Prostate gland (tissue), 2 donors: Measurements from ENCODE around the gene INPP4B.

Experiments
- CTCF ChIP-seq, 4 experiments: fragments of 200-600 bp in 2 of 4; fragments of 450-650 bp in 2 of 4; sonication (generic) in 2 of 4; IDR thresholded peaks; 1 replicate in 3 of 4; 2 replicates in 1 of 4; pipeline ENCODE4 v1.5.1; 2016 to 2019; ENCODE audit warnings: antibody characterized with exemption in 4 of 4, mild to moderate bottlenecking in 2 of 4, moderate library complexity in 2 of 4
- POLR2A ChIP-seq: fragments of 450-650 bp; IDR thresholded peaks from one replicate; pipeline ENCODE4 v1.6.1; 2016; ENCODE audit warnings: antibody characterized with exemption, mild to moderate bottlenecking

- TF ChIP-seq CTCF (IDR thresholded peaks at IDR 0.05) (no peak), POLR2A (no peak)
Measured at GRCh38 chr4:142406499-142406835, 439.6 kb downstream of the INPP4B start.
